ENCODE results near the gene DDAH1.

DNA sequence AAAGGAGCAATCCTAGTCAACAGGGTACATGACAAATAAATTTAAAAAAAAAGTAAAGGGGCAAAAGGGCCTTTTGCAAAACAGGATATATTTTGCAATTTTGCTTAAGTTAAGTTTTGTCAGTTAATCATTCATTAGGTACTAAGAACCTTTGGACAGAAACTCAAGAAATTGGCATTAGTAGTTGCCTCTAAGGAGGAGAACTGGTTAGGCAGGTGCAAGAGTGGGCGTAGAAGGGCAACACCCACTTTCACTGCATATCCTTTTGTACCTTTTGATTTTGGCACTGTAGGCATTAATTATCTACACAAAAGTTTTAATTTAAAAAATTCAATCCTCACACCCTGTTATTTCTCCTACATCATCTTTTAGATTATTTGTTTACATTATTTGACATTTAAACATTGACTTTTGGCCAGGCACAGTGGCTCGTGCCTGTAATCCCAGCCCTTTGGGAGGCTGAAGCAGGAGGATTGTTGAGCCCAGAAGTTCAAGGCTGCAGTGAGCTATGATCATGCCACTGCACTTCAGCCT is 4.3 kb downstream of the DDAH1 start:
- TF ChIP-seq, protein P1, sequence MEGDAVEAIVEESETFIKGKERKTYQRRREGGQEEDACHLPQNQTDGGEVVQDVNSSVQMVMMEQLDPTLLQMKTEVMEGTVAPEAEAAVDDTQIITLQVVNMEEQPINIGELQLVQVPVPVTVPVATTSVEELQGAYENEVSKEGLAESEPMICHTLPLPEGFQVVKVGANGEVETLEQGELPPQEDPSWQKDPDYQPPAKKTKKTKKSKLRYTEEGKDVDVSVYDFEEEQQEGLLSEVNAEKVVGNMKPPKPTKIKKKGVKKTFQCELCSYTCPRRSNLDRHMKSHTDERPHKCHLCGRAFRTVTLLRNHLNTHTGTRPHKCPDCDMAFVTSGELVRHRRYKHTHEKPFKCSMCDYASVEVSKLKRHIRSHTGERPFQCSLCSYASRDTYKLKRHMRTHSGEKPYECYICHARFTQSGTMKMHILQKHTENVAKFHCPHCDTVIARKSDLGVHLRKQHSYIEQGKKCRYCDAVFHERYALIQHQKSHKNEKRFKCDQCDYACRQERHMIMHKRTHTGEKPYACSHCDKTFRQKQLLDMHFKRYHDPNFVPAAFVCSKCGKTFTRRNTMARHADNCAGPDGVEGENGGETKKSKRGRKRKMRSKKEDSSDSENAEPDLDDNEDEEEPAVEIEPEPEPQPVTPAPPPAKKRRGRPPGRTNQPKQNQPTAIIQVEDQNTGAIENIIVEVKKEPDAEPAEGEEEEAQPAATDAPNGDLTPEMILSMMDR (IDR thresholded peaks at IDR 0.05; ENCODE audit: poor library complexity, severe bottlenecking), result no peak
- TF ChIP-seq MXI1 (conservative IDR thresholded peaks at IDR 0.05; ENCODE audit: poor library complexity, severe bottlenecking) (no peak), EZH2 (IDR thresholded peaks at IDR 0.05; ENCODE audit: borderline replicate concordance, insufficient read depth, low read length, poor library complexity, severe bottlenecking) (no peak), RAD21 (conservative IDR thresholded peaks at IDR 0.05) (no peak)

Data from neural cell (in vitro differentiated cells).